WTC11 (cell line): ENCODE measurements around the gene GIPC3. TPM values are rescaled to one million over a fixed set of nuclear protein-coding genes. Genes with fewer than 3 reads are reported as not detected.
A peak's percentile ranks its signal among the peaks of the same experiment; 100 is the strongest.

Experiments used
- ATAC-seq: fragments of 200-7000 bp; cut with Tn5 transposase; 2 replicates; pipeline ENCODE4 v1.10.0; 2021; ENCODE audit warnings: mild to moderate bottlenecking, moderate library complexity
- CTCF ChIA-PET: fragments of 300-600 bp; sonication (Branson Sonifier 250); formaldehyde crosslinking; loops from one replicate; lab custom pipeline; 2021; ENCODE audit warnings: antibody characterized with exemption; lab: Charles Lee
- POLR2A ChIA-PET: fragments of 350-600 bp; sonication (Branson Sonifier 250); formaldehyde crosslinking; loops from one replicate; lab custom pipeline; 2021; ENCODE audit warnings: antibody characterized with exemption; lab: Charles Lee
- DNase-seq: peaks from one replicate; pipeline ENCODE4 v3.0.0; 2021; ENCODE audit warnings: low spot score
- H3K27ac Mint-ChIP-seq: 2 replicates; pipeline ENCODE4 v1.8.0; 2021; ENCODE audit warnings: mixed read lengths
- H3K27me3 Mint-ChIP-seq: 2 replicates; pipeline ENCODE4 v1.8.0; 2021; ENCODE audit warnings: low read depth, mild to moderate bottlenecking, moderate library complexity, mixed read lengths
- H3K36me3 Mint-ChIP-seq: 2 replicates; pipeline ENCODE4 v1.8.0; 2021; ENCODE audit warnings: mixed read lengths
- H3K4me1 Mint-ChIP-seq: 2 replicates; pipeline ENCODE4 v1.8.0; 2022; ENCODE audit warnings: mixed read lengths
- H3K4me3 Mint-ChIP-seq: 2 replicates; pipeline ENCODE4 v1.8.0; 2021; ENCODE audit warnings: mild to moderate bottlenecking, moderate library complexity, mixed read lengths
- H3K9me3 Mint-ChIP-seq: 2 replicates; pipeline ENCODE4 v1.8.0; 2021; ENCODE audit warnings: mixed read lengths
- CREM ChIP-seq: sonication (generic); formaldehyde crosslinking; IDR thresholded peaks from 2 replicates; pipeline ENCODE4 v1.8.1; 2022; ENCODE audit warnings: mild to moderate bottlenecking, missing genetic modification reagents, moderate library complexity
- E2F5 ChIP-seq: sonication (generic); formaldehyde crosslinking; IDR thresholded peaks from 2 replicates; pipeline ENCODE4 v1.8.1; 2022; ENCODE audit warnings: mild to moderate bottlenecking, moderate library complexity, missing genetic modification reagents
- GTF2I ChIP-seq: fragments of 250-450 bp; sonication (Bioruptor Pico); conservative IDR thresholded peaks from 2 replicates; pipeline ENCODE4 v1.4.0; 2021; ENCODE audit warnings: mild to moderate bottlenecking
- JAZF1 ChIP-seq: fragments of 250-450 bp; sonication (Bioruptor Pico); IDR thresholded peaks from 2 replicates; pipeline ENCODE4 v1.9.0; 2021; ENCODE audit warnings: moderate library complexity, mild to moderate bottlenecking, inconsistent platforms
- KAT7 ChIP-seq: sonication (generic); formaldehyde crosslinking; IDR thresholded peaks from 2 replicates; pipeline ENCODE4 v1.8.1; 2023; ENCODE audit warnings: missing genetic modification reagents, mild to moderate bottlenecking, borderline replicate concordance
- MAX ChIP-seq: sonication (generic); formaldehyde crosslinking; IDR thresholded peaks from 2 replicates; pipeline ENCODE4 v1.8.0; 2022; ENCODE audit warnings: mild to moderate bottlenecking, missing genetic modification reagents
- NR1H2 ChIP-seq: sonication (generic); formaldehyde crosslinking; IDR thresholded peaks from 2 replicates; pipeline ENCODE4 v1.9.0; 2021; ENCODE audit warnings: mild to moderate bottlenecking, moderate library complexity, missing genetic modification reagents
- PREB ChIP-seq: sonication (generic); formaldehyde crosslinking; IDR thresholded peaks from 2 replicates; pipeline ENCODE4 v1.8.1; 2022; ENCODE audit warnings: mild to moderate bottlenecking, missing genetic modification reagents, moderate library complexity, borderline replicate concordance
- PRRX2 ChIP-seq: fragments of 250-450 bp; sonication (Bioruptor Pico); IDR thresholded peaks from 2 replicates; pipeline ENCODE4 v1.8.0; 2021; ENCODE audit warnings: mild to moderate bottlenecking
- SMAD4 ChIP-seq: sonication (generic); formaldehyde crosslinking; IDR thresholded peaks from 2 replicates; pipeline ENCODE4 v1.8.0; 2022; ENCODE audit warnings: mild to moderate bottlenecking, missing genetic modification reagents
- TEAD4 ChIP-seq: sonication (generic); formaldehyde crosslinking; IDR thresholded peaks from 2 replicates; pipeline ENCODE4 v1.8.0; 2022; ENCODE audit warnings: mild to moderate bottlenecking, missing genetic modification reagents
- TP53 ChIP-seq: sonication (generic); formaldehyde crosslinking; IDR thresholded peaks from 2 replicates; pipeline ENCODE4 v1.8.1; 2023; ENCODE audit warnings: mild to moderate bottlenecking, missing genetic modification reagents
- ZNF263 ChIP-seq: sonication (generic); formaldehyde crosslinking; IDR thresholded peaks from 2 replicates; pipeline ENCODE4 v1.8.1; 2022; ENCODE audit warnings: low read depth, mild to moderate bottlenecking, moderate library complexity, missing genetic modification reagents
- ZSCAN18 ChIP-seq: fragments of 250-450 bp; sonication (Bioruptor Pico); IDR thresholded peaks from 2 replicates; pipeline ENCODE4 v2.1.2; 2022; ENCODE audit warnings: mild to moderate bottlenecking, moderate library complexity
- total RNA-seq: library from RNA; stranded (reverse); gene quantifications from 3 replicates; pipeline ENCODE4 v1.2.3, GENCODE V29; 2021
- TF ChIP-seq, protein P1 (sequence below): sonication (generic); formaldehyde crosslinking; IDR thresholded peaks from 2 replicates; pipeline ENCODE4 v1.8.1; 2022; ENCODE audit warnings: low read depth, missing genetic modification reagents, borderline replicate concordance
- TF ChIP-seq, protein P2 (sequence below): sonication (generic); formaldehyde crosslinking; IDR thresholded peaks from 2 replicates; pipeline ENCODE4 v1.8.0; 2023; ENCODE audit warnings: mild to moderate bottlenecking, missing genetic modification reagents
- TF ChIP-seq, protein P3 (sequence below): sonication (generic); formaldehyde crosslinking; IDR thresholded peaks from 2 replicates; pipeline ENCODE4 v1.8.0; 2022; ENCODE audit warnings: mild to moderate bottlenecking, missing genetic modification reagents
- TF ChIP-seq, protein P4 (sequence below): fragments of 200-600 bp; IDR thresholded peaks from 2 replicates; pipeline ENCODE4 v1.8.0; 2022; ENCODE audit warnings: antibody characterized with exemption
- TF ChIP-seq, protein P5 (sequence below): sonication (generic); formaldehyde crosslinking; IDR thresholded peaks from 2 replicates; pipeline ENCODE4 v1.8.1; 2023; ENCODE audit warnings: mild to moderate bottlenecking, missing genetic modification reagents

Gene GIPC3
- total RNA-seq, 1 experiment from 2014 or later = 1.0 TPM

DNA sequence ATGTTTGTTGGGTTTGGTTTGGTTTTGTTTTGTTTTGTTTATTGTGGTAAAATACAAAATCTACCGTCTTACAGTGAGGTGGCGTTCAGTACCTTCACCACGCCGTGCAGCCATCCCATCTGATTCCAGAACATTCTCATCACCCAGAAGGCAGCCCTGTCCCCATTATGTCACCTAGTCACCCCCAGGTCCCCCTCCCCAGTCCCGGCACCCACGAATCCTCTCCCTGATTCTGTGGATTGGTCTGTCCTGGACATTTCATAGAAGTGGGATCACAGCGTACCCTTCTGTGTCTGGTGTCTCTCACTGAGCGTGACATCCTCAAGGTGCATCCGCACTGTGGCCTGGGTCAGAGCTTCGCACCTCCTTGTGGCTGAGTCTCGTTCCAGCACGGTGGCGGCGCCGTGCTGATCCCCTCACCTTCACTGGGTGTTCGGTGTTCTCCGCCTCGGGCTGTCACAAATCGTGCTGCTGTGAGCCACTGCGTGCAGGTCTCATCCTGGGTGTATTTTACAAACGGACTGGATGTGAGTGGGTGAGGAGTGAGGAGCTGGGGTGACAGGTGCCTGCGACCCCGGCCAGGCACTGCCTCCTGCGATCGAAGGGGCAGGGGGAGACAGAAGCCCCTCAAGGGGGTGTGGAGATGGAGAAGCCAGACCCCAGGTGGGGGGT is 46.9 kb upstream of the GIPC3 start:
- ChIA-PET CTCF (interaction anchor here (0.9 to 3.9 kb wide), 8 partner anchors 7 to 149 kb away, joined by 3 to 22 read pairs (median 6); no protein-coding TSS in a partner anchor), POLR2A (interaction anchor here (0.8 kb wide), 1 partner anchor 20 kb away, joined by 3 read pairs; no protein-coding TSS in a partner anchor)
- Mint-ChIP-seq H3K9me3 (peaks cover 4% of the 10 kb centered on the region), H3K27ac (no peak overlapping the region), H3K27me3 (no peaks in the 10 kb centered on the region), H3K36me3 (peaks cover 23% of the 10 kb centered on the region), H3K4me3 (no peak overlapping the region), H3K4me1 (peaks cover 9% of the 10 kb centered on the region)
- ATAC-seq (no peak), DNase-seq (no peak)
- TF ChIP-seq PRRX2 (CRISPR knock-in tag) = no peak
- no peak for TF ChIP-seq NR1H2 (CRISPR knock-in tag)
- TF ChIP-seq, protein P1, sequence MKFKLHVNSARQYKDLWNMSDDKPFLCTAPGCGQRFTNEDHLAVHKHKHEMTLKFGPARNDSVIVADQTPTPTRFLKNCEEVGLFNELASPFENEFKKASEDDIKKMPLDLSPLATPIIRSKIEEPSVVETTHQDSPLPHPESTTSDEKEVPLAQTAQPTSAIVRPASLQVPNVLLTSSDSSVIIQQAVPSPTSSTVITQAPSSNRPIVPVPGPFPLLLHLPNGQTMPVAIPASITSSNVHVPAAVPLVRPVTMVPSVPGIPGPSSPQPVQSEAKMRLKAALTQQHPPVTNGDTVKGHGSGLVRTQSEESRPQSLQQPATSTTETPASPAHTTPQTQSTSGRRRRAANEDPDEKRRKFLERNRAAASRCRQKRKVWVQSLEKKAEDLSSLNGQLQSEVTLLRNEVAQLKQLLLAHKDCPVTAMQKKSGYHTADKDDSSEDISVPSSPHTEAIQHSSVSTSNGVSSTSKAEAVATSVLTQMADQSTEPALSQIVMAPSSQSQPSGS = no peak
- no peak for TF ChIP-seq TP53 (CRISPR knock-in tag)
- no peak for TF ChIP-seq MAX (CRISPR knock-in tag)
- TF ChIP-seq, protein P2, sequence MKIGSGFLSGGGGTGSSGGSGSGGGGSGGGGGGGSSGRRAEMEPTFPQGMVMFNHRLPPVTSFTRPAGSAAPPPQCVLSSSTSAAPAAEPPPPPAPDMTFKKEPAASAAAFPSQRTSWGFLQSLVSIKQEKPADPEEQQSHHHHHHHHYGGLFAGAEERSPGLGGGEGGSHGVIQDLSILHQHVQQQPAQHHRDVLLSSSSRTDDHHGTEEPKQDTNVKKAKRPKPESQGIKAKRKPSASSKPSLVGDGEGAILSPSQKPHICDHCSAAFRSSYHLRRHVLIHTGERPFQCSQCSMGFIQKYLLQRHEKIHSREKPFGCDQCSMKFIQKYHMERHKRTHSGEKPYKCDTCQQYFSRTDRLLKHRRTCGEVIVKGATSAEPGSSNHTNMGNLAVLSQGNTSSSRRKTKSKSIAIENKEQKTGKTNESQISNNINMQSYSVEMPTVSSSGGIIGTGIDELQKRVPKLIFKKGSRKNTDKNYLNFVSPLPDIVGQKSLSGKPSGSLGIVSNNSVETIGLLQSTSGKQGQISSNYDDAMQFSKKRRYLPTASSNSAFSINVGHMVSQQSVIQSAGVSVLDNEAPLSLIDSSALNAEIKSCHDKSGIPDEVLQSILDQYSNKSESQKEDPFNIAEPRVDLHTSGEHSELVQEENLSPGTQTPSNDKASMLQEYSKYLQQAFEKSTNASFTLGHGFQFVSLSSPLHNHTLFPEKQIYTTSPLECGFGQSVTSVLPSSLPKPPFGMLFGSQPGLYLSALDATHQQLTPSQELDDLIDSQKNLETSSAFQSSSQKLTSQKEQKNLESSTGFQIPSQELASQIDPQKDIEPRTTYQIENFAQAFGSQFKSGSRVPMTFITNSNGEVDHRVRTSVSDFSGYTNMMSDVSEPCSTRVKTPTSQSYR (CRISPR knock-in tag) = no peak
- no peak for TF ChIP-seq SMAD4 (CRISPR knock-in tag)
- TF ChIP-seq, protein P3, sequence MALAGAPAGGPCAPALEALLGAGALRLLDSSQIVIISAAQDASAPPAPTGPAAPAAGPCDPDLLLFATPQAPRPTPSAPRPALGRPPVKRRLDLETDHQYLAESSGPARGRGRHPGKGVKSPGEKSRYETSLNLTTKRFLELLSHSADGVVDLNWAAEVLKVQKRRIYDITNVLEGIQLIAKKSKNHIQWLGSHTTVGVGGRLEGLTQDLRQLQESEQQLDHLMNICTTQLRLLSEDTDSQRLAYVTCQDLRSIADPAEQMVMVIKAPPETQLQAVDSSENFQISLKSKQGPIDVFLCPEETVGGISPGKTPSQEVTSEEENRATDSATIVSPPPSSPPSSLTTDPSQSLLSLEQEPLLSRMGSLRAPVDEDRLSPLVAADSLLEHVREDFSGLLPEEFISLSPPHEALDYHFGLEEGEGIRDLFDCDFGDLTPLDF (CRISPR knock-in tag) = no peak

GRCh38 chr19:3538965-3539755 is 46.1 kb upstream of the GIPC3 start, which contains the start of gene TEKTIP1:
Gene TEKTIP1, plus strand, starts transcription at chr19:3539174. Its CDS starts 4 bp downstream, at chr19:3539178.
- H3K4me3 Mint-ChIP-seq = no peak within 1 kb of the TSS
- POLR2A ChIA-PET = interaction anchor here (0.6 to 0.8 kb wide), 2 partner anchors 21 to 391 kb away, joined by 3 read pairs; no protein-coding TSS in a partner anchor
- H3K9me3 Mint-ChIP-seq = peaks cover 4% of the 10 kb centered on the region
- peaks cover 18% of the 10 kb centered on the region for H3K36me3 Mint-ChIP-seq
- peaks cover 9% of the 10 kb centered on the region for H3K4me1 Mint-ChIP-seq
- peak within 1 kb of the TSS; percentile 53; the same call in 1 of the 2 replicates for H3K27ac Mint-ChIP-seq
- H3K27me3 Mint-ChIP-seq = no peaks in the 10 kb centered on the region
- peak; percentile 43 for ATAC-seq
- CTCF ChIA-PET = interaction anchor here (0.9 to 3.4 kb wide), 5 partner anchors 13 to 38 kb away, joined by 6 to 22 read pairs (median 7); no protein-coding TSS in a partner anchor
- DNase-seq = peak; percentile 34
- TF ChIP-seq E2F5 (CRISPR knock-in tag) = no peak
- TF ChIP-seq, protein P4, sequence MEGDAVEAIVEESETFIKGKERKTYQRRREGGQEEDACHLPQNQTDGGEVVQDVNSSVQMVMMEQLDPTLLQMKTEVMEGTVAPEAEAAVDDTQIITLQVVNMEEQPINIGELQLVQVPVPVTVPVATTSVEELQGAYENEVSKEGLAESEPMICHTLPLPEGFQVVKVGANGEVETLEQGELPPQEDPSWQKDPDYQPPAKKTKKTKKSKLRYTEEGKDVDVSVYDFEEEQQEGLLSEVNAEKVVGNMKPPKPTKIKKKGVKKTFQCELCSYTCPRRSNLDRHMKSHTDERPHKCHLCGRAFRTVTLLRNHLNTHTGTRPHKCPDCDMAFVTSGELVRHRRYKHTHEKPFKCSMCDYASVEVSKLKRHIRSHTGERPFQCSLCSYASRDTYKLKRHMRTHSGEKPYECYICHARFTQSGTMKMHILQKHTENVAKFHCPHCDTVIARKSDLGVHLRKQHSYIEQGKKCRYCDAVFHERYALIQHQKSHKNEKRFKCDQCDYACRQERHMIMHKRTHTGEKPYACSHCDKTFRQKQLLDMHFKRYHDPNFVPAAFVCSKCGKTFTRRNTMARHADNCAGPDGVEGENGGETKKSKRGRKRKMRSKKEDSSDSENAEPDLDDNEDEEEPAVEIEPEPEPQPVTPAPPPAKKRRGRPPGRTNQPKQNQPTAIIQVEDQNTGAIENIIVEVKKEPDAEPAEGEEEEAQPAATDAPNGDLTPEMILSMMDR = no peak
- TF ChIP-seq, protein P5, sequence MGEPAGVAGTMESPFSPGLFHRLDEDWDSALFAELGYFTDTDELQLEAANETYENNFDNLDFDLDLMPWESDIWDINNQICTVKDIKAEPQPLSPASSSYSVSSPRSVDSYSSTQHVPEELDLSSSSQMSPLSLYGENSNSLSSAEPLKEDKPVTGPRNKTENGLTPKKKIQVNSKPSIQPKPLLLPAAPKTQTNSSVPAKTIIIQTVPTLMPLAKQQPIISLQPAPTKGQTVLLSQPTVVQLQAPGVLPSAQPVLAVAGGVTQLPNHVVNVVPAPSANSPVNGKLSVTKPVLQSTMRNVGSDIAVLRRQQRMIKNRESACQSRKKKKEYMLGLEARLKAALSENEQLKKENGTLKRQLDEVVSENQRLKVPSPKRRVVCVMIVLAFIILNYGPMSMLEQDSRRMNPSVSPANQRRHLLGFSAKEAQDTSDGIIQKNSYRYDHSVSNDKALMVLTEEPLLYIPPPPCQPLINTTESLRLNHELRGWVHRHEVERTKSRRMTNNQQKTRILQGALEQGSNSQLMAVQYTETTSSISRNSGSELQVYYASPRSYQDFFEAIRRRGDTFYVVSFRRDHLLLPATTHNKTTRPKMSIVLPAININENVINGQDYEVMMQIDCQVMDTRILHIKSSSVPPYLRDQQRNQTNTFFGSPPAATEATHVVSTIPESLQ (CRISPR knock-in tag) = no peak
- TF ChIP-seq KAT7 = no peak
- TF ChIP-seq PREB (CRISPR knock-in tag) = no peak
- no peak for TF ChIP-seq CREM (CRISPR knock-in tag)
- TF ChIP-seq GTF2I (CRISPR knock-in tag) = no peak
- TF ChIP-seq ZNF263 (CRISPR knock-in tag) = no peak
- TF ChIP-seq TEAD4 (CRISPR knock-in tag) = no peak
- TF ChIP-seq ZSCAN18 (CRISPR knock-in tag) = no peak
- TF ChIP-seq JAZF1 (CRISPR knock-in tag) = no peak
